HepG2 (cell line): ENCODE measurements around the gene URI1. TPM values are rescaled to one million over a fixed set of nuclear protein-coding genes. Genes with fewer than 3 reads are reported as not detected.

Experiments used
- HINFP ChIP-seq: sonication (generic); formaldehyde crosslinking; IDR thresholded peaks from 2 replicates; pipeline ENCODE4 v1.4.0; 2020; ENCODE audit warnings: low read depth, mild to moderate bottlenecking, missing genetic modification reagents
- IRF1 ChIP-seq: sonication (generic); formaldehyde crosslinking; IDR thresholded peaks from 2 replicates; pipeline ENCODE4 v1.4.0; 2020; ENCODE audit warnings: low read depth, mild to moderate bottlenecking, missing genetic modification reagents
- KDM3A ChIP-seq: IDR thresholded peaks from 2 replicates; pipeline ENCODE4 v1.6.1; 2018; ENCODE audit warnings: low read depth, missing compliant biosample characterization
- NR3C1 ChIP-seq: sonication (generic); formaldehyde crosslinking; IDR thresholded peaks from 2 replicates; pipeline ENCODE4 v1.4.0; 2020; ENCODE audit warnings: missing genetic modification reagents
- POLR2G ChIP-seq: fragments of 200-400 bp; formaldehyde crosslinking; IDR thresholded peaks from 2 replicates; pipeline ENCODE4 v1.6.1; 2018; ENCODE audit warnings: mild to moderate bottlenecking, low read depth, low read length, moderate library complexity
- RAD21 ChIP-seq: fragments of 450-650 bp; formaldehyde crosslinking; IDR thresholded peaks from 2 replicates; pipeline ENCODE4 v1.5.0; 2020; ENCODE audit warnings: mild to moderate bottlenecking
- SCMH1 ChIP-seq: sonication (generic); formaldehyde crosslinking; IDR thresholded peaks from 2 replicates; pipeline ENCODE4 v1.9.0; 2021; ENCODE audit warnings: missing genetic modification reagents, mild to moderate bottlenecking, borderline replicate concordance
- TEF ChIP-seq: sonication (generic); formaldehyde crosslinking; IDR thresholded peaks from 2 replicates; pipeline ENCODE4 v1.5.0; 2020; ENCODE audit warnings: missing genetic modification reagents
- THRA ChIP-seq: sonication (generic); formaldehyde crosslinking; IDR thresholded peaks from 2 replicates; pipeline ENCODE4 v1.4.0; 2020; ENCODE audit warnings: missing genetic modification reagents, borderline replicate concordance
- ZBTB4 ChIP-seq: sonication (generic); formaldehyde crosslinking; IDR thresholded peaks from 2 replicates; pipeline ENCODE4 v1.4.0; 2020; ENCODE audit warnings: missing genetic modification reagents, mild to moderate bottlenecking, borderline replicate concordance
- ZKSCAN1 ChIP-seq: fragments of 150-350 bp; IDR thresholded peaks from 2 replicates; pipeline ENCODE4 v1.6.1; 2014; ENCODE audit warnings: low read length
- ZNF281 ChIP-seq: sonication (generic); formaldehyde crosslinking; IDR thresholded peaks from 2 replicates; pipeline ENCODE4 v1.4.0; 2020; ENCODE audit warnings: missing genetic modification reagents, borderline replicate concordance
- ZNF317 ChIP-seq: sonication (generic); formaldehyde crosslinking; IDR thresholded peaks from 2 replicates; pipeline ENCODE4 v1.5.0; 2020; ENCODE audit warnings: mild to moderate bottlenecking, missing genetic modification reagents
- ZNF781 ChIP-seq: sonication (generic); formaldehyde crosslinking; IDR thresholded peaks from 2 replicates; pipeline ENCODE4 v1.5.1; 2020; ENCODE audit warnings: borderline replicate concordance, mild to moderate bottlenecking, missing genetic modification reagents; ENCODE audit errors: not compliant biosample characterization
- ZXDC ChIP-seq: sonication (generic); formaldehyde crosslinking; IDR thresholded peaks from 2 replicates; pipeline ENCODE4 v1.5.0; 2020; ENCODE audit warnings: mild to moderate bottlenecking, missing genetic modification reagents
- polyA plus RNA-seq, 8 experiments: library from polyadenylated mRNA; depleted of rRNA in 3 of 8; stranded (reverse) in 7 of 8; unstranded in 1 of 8; fragments of >200 nt; fragmentation: Illumina TruSeq in 4 of 8; extraction: Trizol in 4 of 8; gene quantifications; 2 replicates each; pipeline versions ENCODE4 v1.2.1 to v1.2.3, GENCODE V29; 2011 to 2016; ENCODE audit warnings: low read depth in 4 of 8, missing spikeins in 1 of 8, mixed read lengths in 1 of 8; ENCODE audit not compliant: insufficient read depth in 1 of 8
- total RNA-seq, 5 experiments: library from RNA; depleted of rRNA; stranded (reverse); fragments of >200 nt; fragmentation: Illumina TruSeq; extraction: Trizol; gene quantifications; 2 replicates each; pipeline ENCODE4 v1.2.3, GENCODE V29; 2016; ENCODE audit warnings: low read depth in 1 of 5

URI1 gene
- total and polyA plus RNA-seq, 2 of the 13 experiments (the other 11 are each of a cell fraction or from before 2014, with no cell fraction given), result 43.6 to 67.9 TPM

GRCh38 chr19:29941828-29942403, at the start of gene URI1 (continued):
- TF ChIP-seq ZKSCAN1 (no peak), THRA (CRISPR knock-in tag) (no peak), ZBTB4 (CRISPR knock-in tag) (no peak), ZXDC (no peak), TEF (no peak), NR3C1 (no peak), HINFP (CRISPR knock-in tag) (no peak), IRF1 (no peak), KDM3A (no peak), SCMH1 (CRISPR knock-in tag) (no peak), ZNF781 (CRISPR knock-in tag) (no peak), POLR2G (peak; percentile 68), ZNF317 (CRISPR knock-in tag) (no peak), ZNF281 (CRISPR knock-in tag) (no peak), RAD21 (CRISPR knock-in tag) (no peak; the same call in 1 of the 2 replicates)
